ENCODE measurements around the gene MAP3K20. TPM values are rescaled to one million over a fixed set of nuclear protein-coding genes. Genes with fewer than 3 reads are reported as not detected.
A peak's percentile ranks its signal among the peaks of the same experiment; 100 is the strongest.

Gene MAP3K20
- total RNA-seq, 1 donor from 2014 or later: 18.0 TPM

DNA sequence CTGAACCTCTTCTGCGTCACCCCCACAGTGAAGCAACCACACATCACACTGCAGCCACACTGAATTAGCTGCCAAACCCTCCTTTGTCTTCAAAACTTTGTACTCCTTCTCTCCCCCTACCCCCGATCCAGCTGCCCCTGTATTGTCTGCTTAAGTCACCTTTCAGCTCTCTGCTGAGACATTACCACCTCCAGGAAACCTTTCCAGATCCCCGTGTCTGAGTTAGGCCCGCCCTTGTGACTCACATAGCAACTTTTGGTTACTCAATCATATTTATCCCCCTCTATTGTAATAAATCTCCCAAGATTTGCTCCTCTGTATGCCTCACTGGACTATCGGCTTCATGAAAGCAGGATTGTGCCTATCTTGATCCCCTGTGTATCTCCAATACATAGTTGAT, 196.2 kb downstream of the MAP3K20 start:
- Histone ChIP-seq H3K27me3 (no peaks in the 10 kb centered on the region), H3K9me3 (ENCODE audit: low read depth) (no peaks in the 10 kb centered on the region), H4K20me1 (ENCODE audit: low read depth) (no peaks in the 10 kb centered on the region), H3F3A (ENCODE audit: low read depth) (peaks cover 17% of the 10 kb centered on the region), H3K4me1 (peaks cover 32% of the 10 kb centered on the region), H3K79me2 (ENCODE audit: low read depth) (no peaks in the 10 kb centered on the region), H3K27ac (no peak overlapping the region), H3K4me2 (peak overlapping the region; percentile 56), H3K9ac (no peak overlapping the region), H2AFZ (replicated peaks) (no peak overlapping the region), H3K36me3 (no peaks in the 10 kb centered on the region), H3K4me3 (no peak overlapping the region)
- peak overlapping the region; percentile 3 for H3K27ac Mint-ChIP-seq
- peak; percentile 35 for DNase-seq (ENCODE audit: low spot score)
- no peak overlapping the region for H3K4me3 Mint-ChIP-seq
- H3K27me3 Mint-ChIP-seq (ENCODE audit: insufficient read depth, low read depth): no peaks in the 10 kb centered on the region
- H3K36me3 Mint-ChIP-seq: no peaks in the 10 kb centered on the region
- peaks cover 3% of the 10 kb centered on the region for H3K9me3 Mint-ChIP-seq
- H3K4me1 Mint-ChIP-seq: peaks cover 20% of the 10 kb centered on the region
- TF ChIP-seq EZH2 (IDR thresholded peaks at IDR 0.05): no peak
- TF ChIP-seq EZH2phosphoT487 (IDR thresholded peaks at IDR 0.05): no peak
- TF ChIP-seq, protein P1, sequence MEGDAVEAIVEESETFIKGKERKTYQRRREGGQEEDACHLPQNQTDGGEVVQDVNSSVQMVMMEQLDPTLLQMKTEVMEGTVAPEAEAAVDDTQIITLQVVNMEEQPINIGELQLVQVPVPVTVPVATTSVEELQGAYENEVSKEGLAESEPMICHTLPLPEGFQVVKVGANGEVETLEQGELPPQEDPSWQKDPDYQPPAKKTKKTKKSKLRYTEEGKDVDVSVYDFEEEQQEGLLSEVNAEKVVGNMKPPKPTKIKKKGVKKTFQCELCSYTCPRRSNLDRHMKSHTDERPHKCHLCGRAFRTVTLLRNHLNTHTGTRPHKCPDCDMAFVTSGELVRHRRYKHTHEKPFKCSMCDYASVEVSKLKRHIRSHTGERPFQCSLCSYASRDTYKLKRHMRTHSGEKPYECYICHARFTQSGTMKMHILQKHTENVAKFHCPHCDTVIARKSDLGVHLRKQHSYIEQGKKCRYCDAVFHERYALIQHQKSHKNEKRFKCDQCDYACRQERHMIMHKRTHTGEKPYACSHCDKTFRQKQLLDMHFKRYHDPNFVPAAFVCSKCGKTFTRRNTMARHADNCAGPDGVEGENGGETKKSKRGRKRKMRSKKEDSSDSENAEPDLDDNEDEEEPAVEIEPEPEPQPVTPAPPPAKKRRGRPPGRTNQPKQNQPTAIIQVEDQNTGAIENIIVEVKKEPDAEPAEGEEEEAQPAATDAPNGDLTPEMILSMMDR (IDR thresholded peaks at IDR 0.05): no peak

DNA sequence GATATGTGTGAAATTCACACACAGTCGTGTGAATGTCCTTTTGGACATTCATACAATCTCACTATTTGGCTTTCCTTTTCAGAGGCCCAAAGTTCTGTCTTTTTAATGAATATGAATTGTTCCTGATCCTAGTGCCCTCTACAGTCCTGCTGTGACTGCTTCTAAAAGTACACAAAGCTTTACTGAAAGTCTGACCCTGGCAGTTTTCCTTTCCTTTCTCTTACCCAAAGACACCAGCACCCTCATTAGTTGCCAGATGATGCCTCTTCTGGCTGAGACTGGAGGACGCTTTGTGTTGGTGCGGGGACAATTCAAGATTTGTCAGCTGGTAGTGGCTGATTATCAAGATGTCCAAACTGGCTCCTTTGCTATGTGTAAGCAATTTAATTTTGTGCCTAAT, 197.2 kb downstream of the MAP3K20 start:
- peaks cover 17% of the 10 kb centered on the region for H3K4me1 Mint-ChIP-seq
- no peak overlapping the region for H3K9ac ChIP-seq

DNA sequence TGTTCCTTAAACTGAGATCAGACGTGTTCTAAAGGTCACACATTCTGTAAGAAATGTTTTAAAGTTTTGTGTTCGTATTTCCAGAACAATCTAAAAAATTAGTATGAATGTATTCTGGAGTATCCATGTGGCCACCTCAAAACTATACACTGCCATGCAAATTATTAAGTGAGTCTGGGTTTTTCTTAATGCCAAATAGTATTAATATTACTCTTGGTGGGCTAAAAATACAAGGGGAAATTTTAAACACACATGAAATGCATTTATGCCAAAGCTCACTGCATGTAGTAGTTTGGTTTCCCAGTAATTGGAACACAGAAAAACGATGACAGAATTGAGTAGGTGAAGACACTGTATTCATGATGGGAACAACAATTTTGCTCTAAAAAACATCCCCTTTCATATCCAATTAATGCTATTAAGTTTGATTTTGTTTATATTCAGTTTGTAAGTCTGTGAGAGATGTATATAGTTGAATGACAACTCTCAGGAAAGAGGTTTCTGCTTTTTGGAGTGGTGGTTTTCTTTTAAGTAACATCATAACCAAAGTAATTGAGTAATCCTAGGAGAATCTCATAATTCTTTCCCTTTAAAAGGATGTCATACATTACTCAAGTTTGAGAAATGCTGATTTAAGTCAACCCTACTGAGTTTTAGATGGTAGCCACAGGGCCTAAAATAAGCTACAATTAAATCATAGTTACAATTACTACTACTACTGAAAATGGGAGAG, 203.3 kb downstream of the MAP3K20 start:
- H3K4me1 ChIP-seq: peaks cover 10% of the 10 kb centered on the region
- H3K27ac ChIP-seq: no peak overlapping the region
- H4K20me1 ChIP-seq (ENCODE audit: low read depth): no peaks in the 10 kb centered on the region
- no peak overlapping the region for H3K4me2 ChIP-seq
- peaks cover 4% of the 10 kb centered on the region for H3F3A ChIP-seq (ENCODE audit: low read depth)
- no peaks in the 10 kb centered on the region for H3K36me3 ChIP-seq
- no peaks in the 10 kb centered on the region for H3K9me3 ChIP-seq (ENCODE audit: low read depth)
- H3K4me3 ChIP-seq: no peak overlapping the region
- H3K9ac ChIP-seq: no peak overlapping the region
- no peak for DNase-seq (ENCODE audit: low spot score)
- no peak overlapping the region for H3K4me3 Mint-ChIP-seq
- H3K9me3 Mint-ChIP-seq: peaks cover 8% of the 10 kb centered on the region
- no peaks in the 10 kb centered on the region for H3K27me3 ChIP-seq
- no peak overlapping the region for H3K27ac Mint-ChIP-seq
- H3K27me3 Mint-ChIP-seq (ENCODE audit: insufficient read depth, low read depth): peaks cover 2% of the 10 kb centered on the region
- TF ChIP-seq, protein P1 (IDR thresholded peaks at IDR 0.05): no peak
- no peak for TF ChIP-seq EZH2 (IDR thresholded peaks at IDR 0.05)
- TF ChIP-seq EZH2phosphoT487 (IDR thresholded peaks at IDR 0.05): no peak
- no peaks in the 10 kb centered on the region for H3K36me3 Mint-ChIP-seq
- no peaks in the 10 kb centered on the region for H3K4me1 Mint-ChIP-seq
- no peaks in the 10 kb centered on the region for H3K79me2 ChIP-seq (ENCODE audit: low read depth)
- no peak overlapping the region for H2AFZ ChIP-seq (replicated peaks)

More for the DNA sequence above, 197.2 kb downstream of the MAP3K20 start:
- Mint-ChIP-seq H3K27me3 (ENCODE audit: insufficient read depth, low read depth) (peaks cover 2% of the 10 kb centered on the region), H3K9me3 (peaks cover 3% of the 10 kb centered on the region), H3K4me3 (no peak overlapping the region), H3K36me3 (no peaks in the 10 kb centered on the region), H3K27ac (peak overlapping the region; percentile 26)
- H3K27ac ChIP-seq: peak overlapping the region; percentile 33
- peak overlapping the region; percentile 56 for H3K4me2 ChIP-seq
- H3K27me3 ChIP-seq: no peaks in the 10 kb centered on the region
- H2AFZ ChIP-seq (replicated peaks): no peak overlapping the region
- H3K4me3 ChIP-seq: no peak overlapping the region
- peaks cover 13% of the 10 kb centered on the region for H3F3A ChIP-seq (ENCODE audit: low read depth)
- H4K20me1 ChIP-seq (ENCODE audit: low read depth): no peaks in the 10 kb centered on the region
- no peaks in the 10 kb centered on the region for H3K79me2 ChIP-seq (ENCODE audit: low read depth)
- no peak for TF ChIP-seq EZH2 (IDR thresholded peaks at IDR 0.05)
- TF ChIP-seq, protein P1 (IDR thresholded peaks at IDR 0.05): no peak
- no peak for TF ChIP-seq EZH2phosphoT487 (IDR thresholded peaks at IDR 0.05)
- no peaks in the 10 kb centered on the region for H3K9me3 ChIP-seq (ENCODE audit: low read depth)
- H3K36me3 ChIP-seq: no peaks in the 10 kb centered on the region
- DNase-seq (ENCODE audit: low spot score): peak; percentile 54
- peaks cover 26% of the 10 kb centered on the region for H3K4me1 ChIP-seq

Measured in neural progenitor cell (in vitro differentiated cells).